ENCODE data around the gene YY1.

DNA sequence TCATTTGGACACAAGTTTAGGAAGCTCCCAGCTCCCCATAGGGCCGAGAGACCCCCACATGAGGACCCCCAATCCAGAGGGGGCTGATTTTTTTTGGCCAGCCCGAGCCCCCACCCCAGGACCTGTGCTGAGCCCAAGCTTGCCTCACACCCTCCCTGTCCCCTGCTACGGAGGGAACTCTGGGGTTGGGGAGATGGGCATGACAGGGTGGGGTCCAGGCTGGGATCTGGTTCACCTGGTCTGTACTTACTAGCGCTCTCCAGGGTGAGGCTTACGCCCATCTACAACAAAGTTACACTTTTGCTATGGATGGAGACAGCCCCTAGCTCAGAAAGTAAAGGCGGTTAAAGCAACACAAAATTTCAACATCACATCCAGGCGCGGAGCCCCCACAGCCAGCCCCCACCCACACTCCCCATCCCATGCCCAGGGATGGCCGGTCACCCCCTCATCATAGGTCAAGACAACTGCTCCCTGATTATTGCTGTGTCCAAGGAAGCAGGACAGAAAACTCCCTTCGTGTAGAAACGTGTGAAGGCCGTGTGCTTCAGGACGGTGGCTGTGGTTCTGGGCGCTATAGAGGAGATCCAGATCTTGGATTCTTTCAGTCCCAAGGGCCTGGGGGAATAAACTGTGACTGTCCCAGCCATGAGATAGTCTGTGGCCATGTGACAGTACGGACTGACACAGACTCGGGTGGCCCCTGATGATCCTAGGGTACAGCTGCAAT is 56.6 kb downstream of the YY1 start:
- TF ChIP-seq, protein P1, sequence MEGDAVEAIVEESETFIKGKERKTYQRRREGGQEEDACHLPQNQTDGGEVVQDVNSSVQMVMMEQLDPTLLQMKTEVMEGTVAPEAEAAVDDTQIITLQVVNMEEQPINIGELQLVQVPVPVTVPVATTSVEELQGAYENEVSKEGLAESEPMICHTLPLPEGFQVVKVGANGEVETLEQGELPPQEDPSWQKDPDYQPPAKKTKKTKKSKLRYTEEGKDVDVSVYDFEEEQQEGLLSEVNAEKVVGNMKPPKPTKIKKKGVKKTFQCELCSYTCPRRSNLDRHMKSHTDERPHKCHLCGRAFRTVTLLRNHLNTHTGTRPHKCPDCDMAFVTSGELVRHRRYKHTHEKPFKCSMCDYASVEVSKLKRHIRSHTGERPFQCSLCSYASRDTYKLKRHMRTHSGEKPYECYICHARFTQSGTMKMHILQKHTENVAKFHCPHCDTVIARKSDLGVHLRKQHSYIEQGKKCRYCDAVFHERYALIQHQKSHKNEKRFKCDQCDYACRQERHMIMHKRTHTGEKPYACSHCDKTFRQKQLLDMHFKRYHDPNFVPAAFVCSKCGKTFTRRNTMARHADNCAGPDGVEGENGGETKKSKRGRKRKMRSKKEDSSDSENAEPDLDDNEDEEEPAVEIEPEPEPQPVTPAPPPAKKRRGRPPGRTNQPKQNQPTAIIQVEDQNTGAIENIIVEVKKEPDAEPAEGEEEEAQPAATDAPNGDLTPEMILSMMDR (conservative IDR thresholded peaks at IDR 0.05; ENCODE audit: low read length), result no peak
- TF ChIP-seq EZH2phosphoT487 (IDR thresholded peaks at IDR 0.05; ENCODE audit: borderline replicate concordance), result no peak

Data from Loucy (cell line).